ENCODE measurements around the gene CPT1C. TPM values are rescaled to one million over a fixed set of nuclear protein-coding genes. Genes with fewer than 3 reads are reported as not detected.

The CPT1C gene
- total and polyA plus RNA-seq, 2 donors (not counting 3 experiments of a cell fraction or from before 2014, with no cell fraction given) = 45.7 to 80.8 TPM

DNA sequence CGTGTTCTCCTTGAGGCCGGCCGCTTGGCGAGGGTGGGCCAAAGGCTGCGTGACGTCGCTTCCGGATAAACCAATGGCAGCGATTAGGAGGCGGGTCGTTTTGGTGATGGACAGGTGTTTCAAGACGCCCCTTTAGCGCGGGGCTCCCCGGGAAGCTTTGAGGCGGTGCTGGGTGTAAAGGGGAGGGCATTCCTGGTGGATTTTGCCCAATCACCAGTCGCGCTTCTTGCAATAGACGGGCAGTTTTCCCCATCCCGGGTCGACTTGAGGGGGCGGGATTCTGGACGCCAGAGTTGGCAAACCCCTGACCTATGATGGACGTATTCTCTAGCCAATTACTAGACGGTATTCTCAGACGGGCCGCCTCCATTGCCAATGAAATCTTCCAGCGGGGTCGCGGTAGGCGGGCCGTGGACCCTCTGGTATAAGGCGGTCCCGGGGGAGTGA, 14.1 kb upstream of the CPT1C start:
- POLR2A ChIA-PET = interaction anchor here (0.6 to 3.0 kb wide), 9 partner anchors 12 to 189 kb away, joined by 3 to 15 read pairs (median 5); partner anchors contain the start of genes AP2A1, BCL2L12, IRF3 and RRAS
- Histone ChIP-seq H3K4me3 (replicated peaks in 1 of 3; ENCODE audit: insufficient read depth in 1 of 3, low read depth in 1 of 3, low read length in 3 of 3) (peak overlapping the region; percentile 69 to 97 (median 78)), H3K79me2 (ENCODE audit: control insufficient read depth, insufficient read depth, low read length) (peaks cover 42% of the 10 kb centered on the region), H3K4me2 (ENCODE audit: insufficient read depth, low read length) (no peak overlapping the region), H3K27ac (ENCODE audit: insufficient read depth, low read depth, low read length) (peak overlapping the region; percentile 95), H3K9me1 (replicated peaks; ENCODE audit: control insufficient read depth, extremely low read depth, insufficient read depth, low read length) (no peaks in the 10 kb centered on the region), H3K9me3 (replicated peaks; ENCODE audit: control insufficient read depth, insufficient read depth, low read length) (no peaks in the 10 kb centered on the region), H3K4me1 (ENCODE audit: control insufficient read depth, extremely low read depth, insufficient read depth, low read length) (peaks cover 25% of the 10 kb centered on the region), H2AFZ (ENCODE audit: low read depth, low read length) (no peak overlapping the region), H4K20me1 (replicated peaks; ENCODE audit: control insufficient read depth, extremely low read depth, insufficient read depth, low read length) (no peaks in the 10 kb centered on the region), H3K36me3 (ENCODE audit: control insufficient read depth in 2 of 2, extremely low read depth in 1 of 2, insufficient read depth in 2 of 2, low read length in 2 of 2) (peaks cover 1% of the 10 kb centered on the region in 2 experiments), H3K27me3 (ENCODE audit: control insufficient read depth in 2 of 2, insufficient read depth in 2 of 2, low read length in 2 of 2) (no peaks in the 10 kb centered on the region), H3K9ac (replicated peaks; ENCODE audit: extremely low read depth, insufficient read depth, low read length) (peak overlapping the region; percentile 93)
- CTCF ChIA-PET = interaction anchor here (0.7 to 3.2 kb wide), 13 partner anchors 9 to 203 kb away, joined by 3 to 15 read pairs (median 4); partner anchors contain the start of genes BCL2L12, FLT3LG, FUZ and IRF3
- no peak for TF ChIP-seq POLR2AphosphoS5 (IDR thresholded peaks at IDR 0.05; ENCODE audit: insufficient read depth, low read depth, low read length)
- TF ChIP-seq, protein P1, sequence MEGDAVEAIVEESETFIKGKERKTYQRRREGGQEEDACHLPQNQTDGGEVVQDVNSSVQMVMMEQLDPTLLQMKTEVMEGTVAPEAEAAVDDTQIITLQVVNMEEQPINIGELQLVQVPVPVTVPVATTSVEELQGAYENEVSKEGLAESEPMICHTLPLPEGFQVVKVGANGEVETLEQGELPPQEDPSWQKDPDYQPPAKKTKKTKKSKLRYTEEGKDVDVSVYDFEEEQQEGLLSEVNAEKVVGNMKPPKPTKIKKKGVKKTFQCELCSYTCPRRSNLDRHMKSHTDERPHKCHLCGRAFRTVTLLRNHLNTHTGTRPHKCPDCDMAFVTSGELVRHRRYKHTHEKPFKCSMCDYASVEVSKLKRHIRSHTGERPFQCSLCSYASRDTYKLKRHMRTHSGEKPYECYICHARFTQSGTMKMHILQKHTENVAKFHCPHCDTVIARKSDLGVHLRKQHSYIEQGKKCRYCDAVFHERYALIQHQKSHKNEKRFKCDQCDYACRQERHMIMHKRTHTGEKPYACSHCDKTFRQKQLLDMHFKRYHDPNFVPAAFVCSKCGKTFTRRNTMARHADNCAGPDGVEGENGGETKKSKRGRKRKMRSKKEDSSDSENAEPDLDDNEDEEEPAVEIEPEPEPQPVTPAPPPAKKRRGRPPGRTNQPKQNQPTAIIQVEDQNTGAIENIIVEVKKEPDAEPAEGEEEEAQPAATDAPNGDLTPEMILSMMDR (IDR thresholded peaks at IDR 0.05; ENCODE audit: extremely low read depth in 1 of 2, insufficient read depth in 1 of 2, low read depth in 1 of 2, low read length in 2 of 2) = no peak
- no peak for TF ChIP-seq MYC (IDR thresholded peaks at IDR 0.05; ENCODE audit: low read depth, low read length)
- TF ChIP-seq FOS (IDR thresholded peaks at IDR 0.05; ENCODE audit: borderline replicate concordance, insufficient read depth, low read length) = no peak
- TF ChIP-seq, protein P2, sequence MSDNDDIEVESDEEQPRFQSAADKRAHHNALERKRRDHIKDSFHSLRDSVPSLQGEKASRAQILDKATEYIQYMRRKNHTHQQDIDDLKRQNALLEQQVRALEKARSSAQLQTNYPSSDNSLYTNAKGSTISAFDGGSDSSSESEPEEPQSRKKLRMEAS (IDR thresholded peaks at IDR 0.05; ENCODE audit: insufficient read depth, insufficient read length) = no peak
- TF ChIP-seq POLR2A (IDR thresholded peaks at IDR 0.05; ENCODE audit: low read depth, low read length) = no peak
- TF ChIP-seq JUN (IDR thresholded peaks at IDR 0.05; ENCODE audit: borderline replicate concordance, insufficient read depth, insufficient read length, low read depth) = no peak
- no peak for TF ChIP-seq EZH2 (IDR thresholded peaks at IDR 0.05; ENCODE audit: borderline replicate concordance, low read depth, low read length, severe bottlenecking)
- TF ChIP-seq GATA2 (IDR thresholded peaks at IDR 0.05; ENCODE audit: insufficient read depth, insufficient read length, low read depth, low read length) = no peak
- no TSS peak for BruUV-seq (replicated peaks)
- intact Hi-C loops (cut with micrococcal nuclease) = loop anchor here (1.0 to 5.0 kb wide), 5 partner anchors 12 to 190 kb away; partner anchors contain the start of genes BCL2L12, IRF3, PNKP and RRAS
- FAIRE-seq (peak; percentile 100), DNase-seq (ENCODE audit: low read depth, low spot score) (peak; percentile 100)
- dilution Hi-C loops (cut with MboI; ENCODE audit: extremely low pct_ligation_motif_present, low sequenced_read_pairs) = no loop called here
